HepG2 (cell line): ENCODE data around the gene NUP214. TPM values are rescaled to one million over a fixed set of nuclear protein-coding genes. Genes with fewer than 3 reads are reported as not detected.
A peak's percentile ranks its signal among the peaks of the same experiment; 100 is the strongest.

ENCODE experiments used
- ATAC-seq: fragments of 200-7000 bp; cut with Tn5 transposase; 3 replicates; pipeline ENCODE4 v1.9.1; 2020; ENCODE audit warnings: mild to moderate bottlenecking, moderate library complexity
- BruUV-seq: library from RNA; stranded (reverse); fragments of 400-500 nt; replicated peaks from 2 replicates; lab custom pipeline; 2021; lab: Mats Ljungman, UMichigan
- CTCF ChIA-PET: fragments of 300-600 bp; formaldehyde crosslinking; extraction: SDS; loops from one replicate; lab custom pipeline; 2021; ENCODE audit warnings: low total read pairs, inconsistent platforms, low intra/inter-chr PET ratio; lab: Yijun Ruan, JAX
- POLR2A ChIA-PET: fragments of 350-600 bp; sonication (Branson Sonifier 250); formaldehyde crosslinking; loops from one replicate; lab custom pipeline; 2020; ENCODE audit warnings: antibody characterized with exemption, inconsistent platforms; lab: Yijun Ruan, JAX
- DNase-seq: peaks from one replicate; pipeline ENCODE4 v3.0.0-alpha.2; 2015; ENCODE audit warnings: low spot score
- FAIRE-seq: peaks from 3 replicates; lab custom pipeline; 2011; peaks lifted over from hg19 to GRCh38; lab: Jason Lieb, UNC
- H2AFZ ChIP-seq: one replicate; pipeline ENCODE4 v1.6.1; 2011; ENCODE audit warnings: low read length, inconsistent platforms
- H3K27ac ChIP-seq: fragments of 300-600 bp; 3 replicates; pipeline ENCODE4 v1.8.0; 2011; ENCODE audit warnings: mixed run types, mild to moderate bottlenecking, mixed read lengths, low read length, inconsistent platforms; ENCODE audit not compliant: insufficient read depth; ENCODE audit errors: extremely low read length
- H3K27me3 ChIP-seq, 2 experiments: fragments of 200-600 bp in 1 of 2; 2 replicates in 1 of 2; 3 replicates in 1 of 2; pipeline versions ENCODE4 v1.6.0 to v1.8.0; 2011; ENCODE audit warnings: low read length in 2 of 2, mild to moderate bottlenecking in 2 of 2, moderate library complexity in 2 of 2, inconsistent platforms in 1 of 2; ENCODE audit not compliant: insufficient read depth in 2 of 2, control insufficient read depth in 1 of 2
- H3K36me3 ChIP-seq, 2 experiments: fragments of 200-600 bp in 1 of 2; replicated peaks in 1 of 2; 2 replicates in 1 of 2; 3 replicates in 1 of 2; pipeline versions ENCODE4 v1.5.1 to v1.8.0; 2011; ENCODE audit warnings: low read length in 2 of 2, inconsistent platforms in 1 of 2; ENCODE audit not compliant: insufficient read depth in 2 of 2, control insufficient read depth in 1 of 2
- H3K4me1 ChIP-seq: 2 replicates; pipeline ENCODE4 v1.5.1; 2012; ENCODE audit warnings: low read length, inconsistent platforms; ENCODE audit not compliant: insufficient read depth
- H3K4me2 ChIP-seq: 2 replicates; pipeline ENCODE4 v1.6.0; 2011; ENCODE audit warnings: low read depth, low read length, inconsistent platforms
- H3K4me3 ChIP-seq, 3 experiments: fragments of 200-600 bp in 1 of 3; sonication (generic), shearing (Covaris generic) in 1 of 3; replicated peaks in 1 of 3; 2 replicates each; pipeline ENCODE4 v1.5.1; 2011 to 2016; ENCODE audit warnings: low read length in 3 of 3, inconsistent platforms in 2 of 3, low read depth in 2 of 3, mild to moderate bottlenecking in 2 of 3, control low read depth in 1 of 3, mixed read lengths in 1 of 3; ENCODE audit not compliant: insufficient read depth in 1 of 3
- H3K79me2 ChIP-seq: one replicate; pipeline ENCODE4 v1.6.1; 2011; ENCODE audit warnings: low read length, inconsistent platforms; ENCODE audit not compliant: insufficient read depth
- H3K9ac ChIP-seq: 2 replicates; pipeline ENCODE4 v1.6.0; 2011; ENCODE audit warnings: mild to moderate bottlenecking, low read depth, low read length, inconsistent platforms; ENCODE audit not compliant: insufficient read depth
- H3K9me3 ChIP-seq: 2 replicates; pipeline ENCODE4 v1.5.1; 2012; ENCODE audit warnings: mild to moderate bottlenecking, low read length
- H4K20me1 ChIP-seq: 2 replicates; pipeline ENCODE4 v1.6.0; 2011; ENCODE audit warnings: inconsistent platforms, mild to moderate bottlenecking, low read length, moderate library complexity; ENCODE audit not compliant: insufficient read depth
- BRF2 ChIP-seq: sonication (generic); formaldehyde crosslinking; IDR thresholded peaks from 2 replicates; pipeline ENCODE4 v1.8.1; 2022; ENCODE audit warnings: mild to moderate bottlenecking, missing genetic modification reagents
- CBX2 ChIP-seq, 2 experiments: fragments of 200-600 bp in 1 of 2; sonication (generic); formaldehyde crosslinking in 1 of 2; IDR thresholded peaks; 2 replicates each; pipeline versions ENCODE4 v1.7.0 to v1.8.1; 2018 to 2022; ENCODE audit warnings: low read depth in 2 of 2, low read length in 1 of 2, mild to moderate bottlenecking in 1 of 2, missing genetic modification reagents in 1 of 2
- FOXK2 ChIP-seq: fragments of 450-650 bp; IDR thresholded peaks from 2 replicates; pipeline ENCODE4 v1.6.1; 2016
- FOXP4 ChIP-seq: sonication (generic); formaldehyde crosslinking; IDR thresholded peaks from 2 replicates; pipeline ENCODE4 v1.4.0; 2020; ENCODE audit warnings: missing genetic modification reagents
- HNF4A ChIP-seq: sonication (generic); formaldehyde crosslinking; IDR thresholded peaks from 2 replicates; pipeline ENCODE4 v1.4.0; 2020; ENCODE audit warnings: missing genetic modification reagents
- KDM6A ChIP-seq: IDR thresholded peaks from 2 replicates; pipeline ENCODE4 v1.6.1; 2016; ENCODE audit warnings: low read depth
- MXI1 ChIP-seq: IDR thresholded peaks from 3 replicates; pipeline ENCODE4 v1.6.1; 2012; ENCODE audit warnings: low read depth, low read length, inconsistent platforms, borderline replicate concordance
- PAXIP1 ChIP-seq: sonication (generic); formaldehyde crosslinking; conservative IDR thresholded peaks from 2 replicates; pipeline ENCODE4 v1.4.0; 2020; ENCODE audit warnings: mild to moderate bottlenecking, missing genetic modification reagents, moderate library complexity
- REST ChIP-seq, 2 experiments: IDR thresholded peaks; 2 replicates each; pipeline ENCODE4 v1.6.1; 2011 to 2012; ENCODE audit warnings: low read length in 2 of 2, borderline replicate concordance in 1 of 2, low read depth in 1 of 2, mild to moderate bottlenecking in 1 of 2, moderate library complexity in 1 of 2
- SOX5 ChIP-seq: IDR thresholded peaks from 2 replicates; pipeline ENCODE4 v1.6.1; 2016; ENCODE audit warnings: borderline replicate concordance
- ZNF577 ChIP-seq: sonication (generic); formaldehyde crosslinking; IDR thresholded peaks from 2 replicates; pipeline ENCODE4 v1.4.0; 2020; ENCODE audit warnings: mild to moderate bottlenecking, low read depth, missing genetic modification reagents, borderline replicate concordance
- ZNF605 ChIP-seq: sonication (generic); formaldehyde crosslinking; IDR thresholded peaks from 2 replicates; pipeline ENCODE4 v1.8.0; 2022; ENCODE audit warnings: mild to moderate bottlenecking, missing genetic modification reagents
- WGBS: methylation state at CpG from one replicate; pipeline ENCODE4 v1.1.6; 2017; ENCODE audit warnings: low lambda C conversion rate; 5-methylcytosine and 5-hydroxymethylcytosine counted together
- in situ Hi-C: cut with HindIII; loops from 2 replicates; pipeline ENCODE4 v1.10.0; 2017; ENCODE audit warnings: low pct_unique_long_range_greater_than_20kb; ENCODE audit not compliant: extremely low pct_ligation_motif_present
- intact Hi-C: fragments of 100-400 bp; cut with micrococcal nuclease; formaldehyde crosslinking; loops from one replicate; pipeline ENCODE4 v1.10.0; 2022; ENCODE audit not compliant: unreplicated experiment
- polyA plus RNA-seq, 8 experiments: library from polyadenylated mRNA; depleted of rRNA in 3 of 8; stranded (reverse) in 7 of 8; unstranded in 1 of 8; fragments of >200 nt; fragmentation: Illumina TruSeq in 4 of 8; extraction: Trizol in 4 of 8; gene quantifications; 2 replicates each; pipeline versions ENCODE4 v1.2.1 to v1.2.3, GENCODE V29; 2011 to 2016; ENCODE audit warnings: low read depth in 4 of 8, missing spikeins in 1 of 8, mixed read lengths in 1 of 8; ENCODE audit not compliant: insufficient read depth in 1 of 8
- total RNA-seq, 5 experiments: library from RNA; depleted of rRNA; stranded (reverse); fragments of >200 nt; fragmentation: Illumina TruSeq; extraction: Trizol; gene quantifications; 2 replicates each; pipeline ENCODE4 v1.2.3, GENCODE V29; 2016; ENCODE audit warnings: low read depth in 1 of 5

The NUP214 gene
- total and polyA plus RNA-seq, 2 of the 13 experiments (the other 11 are each of a cell fraction or from before 2014, with no cell fraction given) = 8.4 to 16.0 TPM

- Histone ChIP-seq H3K4me3 (peak overlapping the region in 1 of 3 experiments; percentile 47; a peak in 2 of 6 replicates), H3K4me1 (peaks cover 32% of the 10 kb centered on the region), H3K79me2 (no peaks in the 10 kb centered on the region), H2AFZ (peak overlapping the region; percentile 58), H3K36me3 (0 out of 5 replicates have a peak, but pooled peaks cover 0 to 3% of the 10 kb centered on the region in 2 experiments), H3K9ac (no peak overlapping the region), H3K9me3 (peaks cover 5% of the 10 kb centered on the region), H3K4me2 (peak overlapping the region; percentile 76), H3K27ac (no peak overlapping the region), H4K20me1 (no peaks in the 10 kb centered on the region), H3K27me3 (no peaks in the 10 kb centered on the region)
- ChIA-PET POLR2A (no interaction called here), CTCF (no interaction called here)
- DNase-seq (peak; percentile 27), ATAC-seq (peak; percentile 82), FAIRE-seq (peak; percentile 34)
- in situ Hi-C loops = no loop called here
- 16% methylated on average over 15 of the region's 22 CpGs for WGBS
- intact Hi-C loops = no loop called here
- no TSS peak for BruUV-seq
- TF ChIP-seq SOX5 (CRISPR knock-in tag) = no peak
- peak; percentile 62 for TF ChIP-seq HNF4A
- TF ChIP-seq FOXK2 = no peak
- TF ChIP-seq KDM6A (CRISPR knock-in tag) = 0 out of 2 replicates have a peak, but pooled peaks have one; percentile 17
- no peak for TF ChIP-seq ZNF577
- peak; percentile 60 for TF ChIP-seq PAXIP1 (CRISPR knock-in tag)
- no peak for TF ChIP-seq BRF2
- TF ChIP-seq FOXP4 = no peak
- TF ChIP-seq CBX2 (IDR thresholded peaks at IDR 0.05; ENCODE audit: low read depth, low read length) = no peak
- no peak for TF ChIP-seq CBX2 (CRISPR knock-in tag; IDR thresholded peaks at IDR 0.05; ENCODE audit: low read depth)
- TF ChIP-seq ZNF605 (CRISPR knock-in tag) = no peak
- no peak for TF ChIP-seq MXI1
- no peak for TF ChIP-seq REST (IDR thresholded peaks at IDR 0.05; ENCODE audit: borderline replicate concordance in 1 of 2, low read depth in 1 of 2, low read length in 2 of 2)
Measured at GRCh38 chr9:131240047-131240921, 114.9 kb downstream of the NUP214 start.
